Stimulated activated CD4-positive, alpha-beta T cell treated with anti-CD3 and anti-CD28 coated beads, Interleukin-1b, Interleukin-23, amount 100 ng/mL, for 4 hours (primary cell): ENCODE results near the gene CUX1.

Experiments used
- DNase-seq, 2 donors: peaks; one replicate each; pipeline ENCODE4 v3.0.0-alpha.2; 2020; ENCODE audit warnings: low read depth in 2 of 2

The CUX1 gene

GRCh38 chr7:102073931-102074880 is 256.8 kb downstream of the CUX1 start:
- DNase-seq, result no peak

GRCh38 chr7:102075126-102075525 is 257.7 kb downstream of the CUX1 start:
- DNase-seq, result no peak

DNA sequence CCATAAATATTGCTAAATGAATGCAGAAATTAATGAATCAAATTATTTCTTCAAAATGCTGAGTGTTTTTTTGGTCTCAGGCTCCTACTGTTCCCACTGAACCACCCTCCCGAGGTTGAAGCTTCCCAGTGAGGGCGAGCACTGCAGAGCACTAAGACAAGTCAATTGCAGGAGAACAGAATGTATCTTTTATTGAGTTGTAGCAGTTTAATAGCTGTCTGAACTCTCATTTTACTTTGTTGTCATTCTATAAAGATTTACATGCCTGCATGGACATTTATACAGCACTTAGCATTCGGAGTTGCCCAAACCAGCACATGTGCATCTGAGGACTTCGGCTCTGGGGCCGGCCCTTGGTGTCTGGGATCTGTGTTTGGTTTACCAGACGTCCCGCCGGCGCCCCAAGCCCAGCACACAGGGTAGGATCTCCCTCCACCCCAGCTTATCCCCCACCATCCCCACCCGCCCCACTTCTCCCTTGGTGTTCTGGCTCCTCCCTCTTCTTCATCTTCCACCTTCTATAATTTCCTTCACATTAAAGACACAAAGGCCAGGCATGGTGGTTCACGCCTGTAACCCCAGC is 258.2 kb downstream of the CUX1 start:
- no peak for DNase-seq

GRCh38 chr7:102077081-102077480 is 259.7 kb downstream of the CUX1 start:
- DNase-seq, result no peak

DNA sequence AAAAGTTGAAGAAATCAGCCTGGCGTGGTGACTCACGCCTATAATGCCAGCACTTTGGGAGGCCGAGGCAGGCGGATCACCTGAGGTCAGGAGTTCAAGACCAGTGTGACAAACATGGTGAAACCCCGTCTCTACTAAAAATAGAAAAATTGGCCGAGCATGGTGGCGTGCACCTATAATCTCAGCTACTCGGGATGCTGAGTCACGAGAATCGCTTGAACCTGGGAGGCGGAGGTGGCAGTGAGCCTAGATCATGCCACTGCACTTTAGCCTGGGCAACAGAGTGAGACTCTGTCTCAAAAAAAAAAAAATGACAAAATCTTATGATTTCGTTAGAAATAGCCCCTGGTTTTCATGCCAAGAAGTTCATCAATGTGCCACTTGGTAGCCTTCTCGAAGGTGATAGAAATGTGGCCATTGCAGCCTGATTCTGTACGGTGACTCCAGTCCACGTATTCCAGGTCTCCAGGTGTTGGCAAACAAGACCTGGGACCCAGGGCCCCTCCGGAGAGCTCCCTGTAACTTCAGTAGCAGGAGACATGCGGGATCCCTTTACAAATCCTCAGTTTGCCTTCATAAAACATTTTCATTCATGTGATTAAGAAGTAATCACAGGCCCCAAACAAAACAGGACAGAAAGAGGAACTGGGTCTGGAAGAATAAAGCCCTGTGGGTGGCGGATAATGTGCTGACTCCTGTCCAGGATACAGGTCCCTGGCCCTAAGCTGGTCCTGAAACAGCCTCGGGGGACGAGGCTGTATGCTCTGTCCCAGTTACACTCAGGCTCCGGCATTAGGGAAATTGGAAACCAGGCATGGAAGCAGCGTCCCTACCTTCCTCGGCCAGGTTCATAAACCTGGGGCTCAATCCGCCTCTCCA is 262.0 kb downstream of the CUX1 start:
- no peak for DNase-seq

GRCh38 chr7:102080019-102080433 is 262.6 kb downstream of the CUX1 start:
- DNase-seq, result no peak

GRCh38 chr7:102080434-102081243 is 263.2 kb downstream of the CUX1 start:
- DNase-seq, result no peak

- DNase-seq, result no peak
Observed at GRCh38 chr7:102081244-102081627, 263.8 kb downstream of the CUX1 start.

DNA sequence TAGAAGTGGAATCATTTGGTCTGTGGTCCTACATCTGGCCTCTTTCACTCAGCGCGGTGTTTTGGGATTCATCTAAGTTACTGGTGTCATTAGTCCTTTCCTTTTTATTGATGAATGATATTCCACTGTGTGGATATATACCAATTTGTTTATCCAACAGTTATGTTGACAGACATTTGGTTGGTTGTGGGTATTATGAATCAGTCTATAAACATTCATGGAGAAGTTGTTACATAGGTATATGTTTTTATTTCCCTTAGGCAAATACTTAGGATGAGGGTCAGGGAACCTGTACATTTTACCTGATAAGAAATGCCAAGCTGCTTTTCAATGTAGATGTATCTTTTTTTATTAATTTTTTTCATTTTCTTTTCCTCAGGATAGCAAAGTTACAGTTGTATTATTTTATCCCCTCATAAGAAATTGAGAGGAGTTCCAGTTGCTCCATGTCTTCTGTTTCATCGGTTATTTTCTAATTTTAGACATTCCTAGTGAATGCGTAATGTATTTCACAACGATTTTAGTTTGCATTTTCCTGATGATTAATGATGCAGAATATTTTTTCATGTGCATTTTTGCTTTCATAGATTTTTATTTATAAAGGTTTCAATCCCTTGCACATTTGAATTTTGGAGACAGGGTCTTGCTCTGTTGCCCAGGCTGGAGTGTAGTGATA is 265.4 kb downstream of the CUX1 start:
- DNase-seq, result no peak

GRCh38 chr7:102085218-102085772 is 267.9 kb downstream of the CUX1 start:
- DNase-seq, result no peak

- DNase-seq, result no peak
Observed at GRCh38 chr7:102089175-102090098, 272.0 kb downstream of the CUX1 start.

DNA sequence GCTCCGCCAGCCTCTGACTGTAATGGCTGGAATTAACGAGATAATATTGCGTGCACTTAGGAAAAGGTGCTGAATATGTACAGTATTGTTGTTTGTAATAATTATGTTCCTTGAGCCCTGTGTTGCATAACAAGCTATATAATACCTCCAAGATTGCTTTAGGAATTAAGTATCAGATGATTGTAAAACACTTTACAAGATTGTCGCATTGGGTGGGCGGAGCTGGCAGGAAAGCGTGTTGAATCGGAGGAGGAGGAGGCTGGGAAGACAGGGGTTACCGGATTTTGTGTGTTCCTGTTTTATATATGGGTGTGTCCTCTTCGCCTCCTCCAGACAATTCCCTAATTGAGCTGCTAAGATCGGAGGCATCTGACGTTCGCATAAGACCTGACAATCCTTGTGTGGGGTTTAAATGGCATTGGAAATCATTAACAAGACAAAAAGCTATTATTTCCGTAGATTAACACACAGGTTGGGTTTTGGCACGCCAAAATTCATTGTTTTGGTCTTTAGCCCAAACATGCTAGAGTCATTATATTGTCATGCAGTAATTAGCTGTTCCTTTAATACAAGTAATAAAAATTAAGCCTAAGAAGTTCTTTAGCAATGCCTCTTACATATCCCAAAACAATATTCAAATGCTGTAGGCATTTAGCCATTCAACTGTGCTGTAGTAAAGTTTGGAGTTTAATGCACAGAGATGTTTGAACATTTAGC is 276.3 kb downstream of the CUX1 start:
- no peak for DNase-seq

DNA sequence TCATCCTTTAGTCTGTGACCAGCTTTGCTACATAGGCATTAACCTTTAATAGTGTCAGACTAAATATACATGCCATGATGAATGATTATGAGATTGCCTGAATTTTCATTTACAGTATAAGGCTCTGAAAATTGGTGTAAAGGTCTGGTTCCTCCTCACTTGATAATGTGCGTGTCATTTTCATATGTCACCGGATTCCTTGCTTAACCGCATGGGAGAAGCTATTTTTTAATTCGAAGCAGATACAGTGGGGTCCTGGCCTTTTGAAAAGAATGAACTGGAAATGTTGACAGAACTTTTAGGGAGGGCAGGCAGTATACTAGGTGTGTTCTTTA is 276.9 kb downstream of the CUX1 start:
- DNase-seq, result no peak

DNA sequence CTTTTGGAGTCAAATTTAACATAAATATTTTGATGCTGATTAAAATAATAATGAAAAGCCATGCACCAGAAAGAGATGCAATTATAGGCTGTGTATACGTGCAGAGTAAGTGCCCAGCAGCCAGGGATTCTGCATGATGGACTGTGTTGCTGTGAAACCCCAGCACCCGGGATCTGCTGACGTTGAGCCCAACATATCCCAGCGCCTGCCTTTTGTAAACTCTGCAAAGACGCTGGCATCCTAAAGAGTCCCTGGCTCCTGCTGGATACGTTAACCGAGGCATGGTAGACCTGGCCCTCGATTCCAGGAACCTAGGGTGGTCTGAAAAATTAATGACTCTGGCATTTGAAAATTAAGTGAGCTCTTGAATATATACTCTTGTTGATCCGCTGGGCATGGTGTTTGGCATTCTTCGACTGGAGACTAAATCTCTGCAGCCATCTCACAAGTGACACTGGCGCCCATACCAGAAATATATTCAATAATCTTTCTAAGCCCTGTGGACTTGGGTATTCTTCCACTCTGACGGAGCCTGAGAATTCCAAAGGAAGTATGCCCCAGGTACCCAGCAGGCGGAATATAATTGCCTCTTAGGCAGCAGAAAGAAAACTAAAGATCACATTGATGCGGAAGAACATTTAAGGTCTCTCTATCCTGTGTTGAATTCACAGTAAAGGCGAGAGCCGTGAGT is 278.0 kb downstream of the CUX1 start:
- no peak for DNase-seq

DNA sequence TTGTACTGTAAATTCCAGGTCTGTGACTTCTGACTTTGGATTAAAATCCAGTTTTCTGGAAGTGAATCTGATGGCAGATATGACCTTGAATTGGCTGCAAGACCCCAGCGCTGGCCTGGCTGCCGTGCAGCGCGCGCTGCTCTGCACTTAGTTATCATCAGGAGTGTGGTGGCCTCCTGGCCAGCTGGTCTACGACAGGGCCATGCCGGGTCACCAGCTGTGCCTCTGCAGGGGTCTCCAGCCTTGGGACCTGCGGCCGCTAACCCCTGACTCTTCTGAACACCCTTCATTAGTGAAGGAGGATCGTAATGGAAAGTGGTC is 278.5 kb downstream of the CUX1 start:
- DNase-seq, result no peak

GRCh38 chr7:102096706-102097427 is 279.4 kb downstream of the CUX1 start:
- DNase-seq, result no peak

GRCh38 chr7:102097601-102098161 is 280.3 kb downstream of the CUX1 start:
- DNase-seq, result no peak
